H1 (cell line): ENCODE data around the gene PLEKHG1. TPM values are rescaled to one million over a fixed set of nuclear protein-coding genes. Genes with fewer than 3 reads are reported as not detected.

ENCODE experiments used
- TBP ChIP-seq: IDR thresholded peaks from 2 replicates; pipeline ENCODE4 v1.6.1; 2011; ENCODE audit warnings: low read depth, low read length, improper control_type of control experiment
- polyA plus RNA-seq, 7 experiments: library from polyadenylated mRNA; depleted of rRNA in 3 of 7; stranded (reverse) in 5 of 7; unstranded in 2 of 7; fragments of >200 nt in 5 of 7; fragments of 200-250 nt in 2 of 7; gene quantifications; 1 replicate in 5 of 7; 2 replicates in 1 of 7; 4 replicates in 1 of 7; pipeline versions ENCODE4 v1.2.1 to v1.2.3, GENCODE V29; 2011 to 2013; ENCODE audit warnings: missing spikeins in 2 of 7, mixed read lengths in 2 of 7
- total RNA-seq: library from RNA; stranded (reverse); fragmentation: NEBNext Ultra II Directional; extraction: Animal tissue kit (Norgen Biotek cat#: 25700); gene quantifications from 2 replicates; pipeline ENCODE4 v1.2.1, GENCODE V29; 2021
- TF ChIP-seq, protein P1 (sequence below), 3 experiments: IDR thresholded peaks; 1 replicate in 2 of 3; 2 replicates in 1 of 3; pipeline versions ENCODE4 v1.5.1 to v1.6.1; 2011; ENCODE audit warnings: low read length in 3 of 3, mild to moderate bottlenecking in 3 of 3, inconsistent platforms in 2 of 3, low read depth in 1 of 3, moderate library complexity in 1 of 3; ENCODE audit not compliant: insufficient read depth in 1 of 3; ENCODE audit errors: control extremely low read depth in 1 of 3

PLEKHG1 gene
- total and polyA plus RNA-seq, 2 of the 8 experiments (the other 6 are each of a cell fraction or from before 2014, with no cell fraction given), result 0.94 to 2.2 TPM

GRCh38 chr6:150605333-150605732 lies 5.6 kb downstream of the PLEKHG1 start (continued):
- TF ChIP-seq, protein P1, sequence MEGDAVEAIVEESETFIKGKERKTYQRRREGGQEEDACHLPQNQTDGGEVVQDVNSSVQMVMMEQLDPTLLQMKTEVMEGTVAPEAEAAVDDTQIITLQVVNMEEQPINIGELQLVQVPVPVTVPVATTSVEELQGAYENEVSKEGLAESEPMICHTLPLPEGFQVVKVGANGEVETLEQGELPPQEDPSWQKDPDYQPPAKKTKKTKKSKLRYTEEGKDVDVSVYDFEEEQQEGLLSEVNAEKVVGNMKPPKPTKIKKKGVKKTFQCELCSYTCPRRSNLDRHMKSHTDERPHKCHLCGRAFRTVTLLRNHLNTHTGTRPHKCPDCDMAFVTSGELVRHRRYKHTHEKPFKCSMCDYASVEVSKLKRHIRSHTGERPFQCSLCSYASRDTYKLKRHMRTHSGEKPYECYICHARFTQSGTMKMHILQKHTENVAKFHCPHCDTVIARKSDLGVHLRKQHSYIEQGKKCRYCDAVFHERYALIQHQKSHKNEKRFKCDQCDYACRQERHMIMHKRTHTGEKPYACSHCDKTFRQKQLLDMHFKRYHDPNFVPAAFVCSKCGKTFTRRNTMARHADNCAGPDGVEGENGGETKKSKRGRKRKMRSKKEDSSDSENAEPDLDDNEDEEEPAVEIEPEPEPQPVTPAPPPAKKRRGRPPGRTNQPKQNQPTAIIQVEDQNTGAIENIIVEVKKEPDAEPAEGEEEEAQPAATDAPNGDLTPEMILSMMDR (IDR thresholded peaks at IDR 0.05; ENCODE audit: control extremely low read depth in 1 of 3, insufficient read depth in 1 of 3, low read depth in 1 of 3, low read length in 3 of 3), result no peak
- no peak for TF ChIP-seq TBP
